ENCODE data around the gene ERVK3-1. TPM values are rescaled to one million over a fixed set of nuclear protein-coding genes. Genes with fewer than 3 reads are reported as not detected.

The ERVK3-1 gene
- total RNA-seq, 6 donors from 2014 or later: 24.3 to 50.5 (median 37.0) TPM

DNA sequence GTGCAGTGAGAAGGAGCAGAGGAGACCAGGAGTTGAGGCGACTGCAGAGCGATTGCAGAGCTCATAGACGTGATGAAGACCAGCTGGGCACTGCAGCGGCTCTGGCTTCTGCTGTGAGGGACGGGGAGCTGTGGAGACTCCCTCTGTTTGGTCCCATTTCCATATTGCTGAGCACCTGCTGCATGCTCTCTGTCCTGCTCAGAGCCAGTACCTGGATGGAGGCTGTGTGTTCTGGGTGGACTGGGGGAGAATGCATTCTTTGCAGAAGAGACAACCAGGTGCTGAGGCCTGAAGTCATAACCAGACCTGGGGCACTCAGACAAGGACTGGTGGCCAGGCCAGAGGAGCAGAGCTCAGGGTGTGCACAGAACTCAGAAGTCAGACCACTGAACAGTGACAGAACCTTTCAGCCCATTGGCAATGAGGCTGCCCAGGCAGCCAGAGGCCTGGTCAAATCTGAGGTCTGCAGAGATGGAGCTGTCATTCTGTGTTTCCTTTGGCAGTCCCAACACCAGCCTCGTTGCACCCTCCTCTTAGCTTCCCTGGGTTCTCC, 49.4 kb downstream of the ERVK3-1 start:
- no peak for ATAC-seq (ENCODE audit: low FRiP score in 2 of 2)
- Histone ChIP-seq H3K9me3 (no peaks in the 10 kb centered on the region), H3K36me3 (peaks cover 0 to 11% (median 0%) of the 10 kb centered on the region in 4 donors), H3K27ac (no peak overlapping the region), H3K4me1 (peaks cover 7 to 29% (median 19%) of the 10 kb centered on the region in 4 donors), H3K27me3 (peaks cover 0 to 19% (median 4%) of the 10 kb centered on the region in 4 donors), H3K4me3 (no peak overlapping the region)
- no peak for TF ChIP-seq CTCF (IDR thresholded peaks at IDR 0.05)
- 86 to 90% methylated on average over 5 to 6 of the region's 6 CpGs for WGBS, 2 donors
- no peak for DNase-seq

DNA sequence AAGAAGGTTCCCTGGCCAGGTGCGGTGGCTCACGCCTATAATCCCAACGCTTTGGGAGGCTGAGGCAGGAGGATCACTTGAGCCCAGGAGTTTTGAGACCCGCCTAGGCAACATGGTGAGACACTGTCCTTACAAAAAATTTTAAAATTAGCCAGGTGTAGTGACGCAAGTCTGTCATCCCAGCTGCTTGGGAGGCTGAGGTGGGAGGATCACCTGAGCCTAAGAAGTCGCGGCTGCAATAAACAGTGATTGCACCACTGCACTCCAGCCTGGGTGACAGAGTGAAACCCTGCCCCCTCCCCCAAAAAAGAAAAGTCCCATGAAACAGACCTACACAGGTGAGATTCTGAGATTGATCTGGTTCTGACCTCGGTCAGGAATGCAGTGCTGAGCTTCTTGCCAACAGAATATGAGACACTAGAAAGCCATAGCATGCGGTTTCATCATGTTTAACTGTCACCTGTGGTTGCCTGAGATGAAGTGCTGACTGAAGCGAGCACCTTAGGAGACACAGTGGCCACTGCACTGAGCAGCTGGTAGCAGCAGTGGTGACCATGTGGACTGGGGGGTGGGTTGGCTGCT, 50.1 kb downstream of the ERVK3-1 start:
- no peak overlapping the region for H3K4me3 ChIP-seq
- H3K27ac ChIP-seq: no peak overlapping the region
- DNase-seq (no peak), ATAC-seq (ENCODE audit: low FRiP score in 2 of 2) (no peak)
- TF ChIP-seq EP300 (IDR thresholded peaks at IDR 0.05) (no peak), POLR2AphosphoS5 (IDR thresholded peaks at IDR 0.05) (no peak), POLR2A (IDR thresholded peaks at IDR 0.05) (no peak), CTCF (IDR thresholded peaks at IDR 0.05) (no peak)
- WGBS, 2 donors: 91 to 98% methylated on average over 9 to 10 of the region's 10 CpGs
- H3K4me1 ChIP-seq: peaks cover 2 to 24% (median 15%) of the 10 kb centered on the region in 4 donors
- H3K27me3 ChIP-seq: peaks cover 0 to 14% (median 4%) of the 10 kb centered on the region in 4 donors
- no peaks in the 10 kb centered on the region for H3K9me3 ChIP-seq
- H3K36me3 ChIP-seq: peaks cover 0 to 7% (median 0%) of the 10 kb centered on the region in 4 donors

DNA sequence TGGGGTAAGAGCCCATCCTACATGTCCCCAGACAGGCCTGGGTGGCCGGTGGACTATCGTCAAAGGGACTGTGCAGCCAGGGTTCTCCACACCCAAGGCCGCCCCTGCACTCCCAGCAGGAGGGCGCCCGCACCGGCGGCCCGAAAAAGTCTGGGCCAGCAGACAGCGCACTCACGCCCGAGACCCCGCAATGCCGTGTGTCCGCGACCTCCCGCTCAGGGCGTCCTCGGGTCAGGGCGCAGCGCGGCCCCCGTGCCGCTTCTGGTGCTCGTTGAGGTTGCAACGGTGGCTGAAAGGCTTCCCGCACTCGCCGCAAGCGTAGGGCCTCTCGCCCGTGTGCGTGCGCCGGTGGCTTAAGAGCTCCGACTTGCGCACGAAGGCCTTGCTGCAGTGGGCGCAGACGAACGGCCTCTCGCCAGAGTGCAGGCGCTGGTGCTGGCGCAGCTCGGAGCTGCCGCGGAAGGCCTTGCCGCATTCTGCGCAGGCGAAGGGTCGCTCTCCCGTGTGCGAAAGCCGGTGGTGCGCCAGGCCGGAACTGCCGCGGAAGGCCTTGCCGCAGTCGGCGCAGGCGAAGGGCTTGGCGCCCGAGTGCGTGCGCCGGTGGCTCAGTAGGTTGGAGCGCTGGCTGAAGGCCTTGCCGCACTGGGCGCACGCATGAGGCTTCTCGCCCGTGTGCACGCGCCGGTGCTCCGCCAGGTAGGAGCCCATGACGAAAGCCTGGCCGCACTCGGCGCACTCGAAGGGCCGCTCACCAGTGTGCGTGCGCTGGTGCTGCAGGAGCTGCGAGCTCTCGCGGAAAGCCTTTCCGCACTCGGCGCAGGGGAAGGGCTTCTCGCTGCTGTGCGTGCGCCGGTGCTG, 51.0 kb downstream of the ERVK3-1 start:
- peak in 1 of 2 donors; percentile 26 for ATAC-seq (ENCODE audit: low FRiP score in 2 of 2)
- Histone ChIP-seq H3K4me3 (peak overlapping the region; percentile 32 to 43 (median 36)), H3K36me3 (no peaks in the 10 kb centered on the region), H3K27me3 (peaks cover 0 to 8% (median 4%) of the 10 kb centered on the region in 4 donors), H3K9me3 (no peaks in the 10 kb centered on the region), H3K4me1 (peaks cover 0 to 19% (median 11%) of the 10 kb centered on the region in 4 donors), H3K27ac (no peak overlapping the region)
- no peak for TF ChIP-seq EP300 (IDR thresholded peaks at IDR 0.05)
- TF ChIP-seq CTCF (IDR thresholded peaks at IDR 0.05): no peak
- no peak for TF ChIP-seq POLR2A (IDR thresholded peaks at IDR 0.05)
- DNase-seq: peak in 1 of 2 donors; percentile 84
- WGBS, 2 donors: 30 to 36% methylated on average over 38 to 55 of the region's 94 CpGs

GRCh38 chr19:58356766-58357480, 51.7 kb downstream of the ERVK3-1 start:
- Histone ChIP-seq H3K36me3 (no peaks in the 10 kb centered on the region), H3K27ac (no peak overlapping the region), H3K9me3 (no peaks in the 10 kb centered on the region), H3K4me3 (peak overlapping the region; percentile 32 to 43 (median 36)), H3K27me3 (peaks cover 0 to 8% (median 4%) of the 10 kb centered on the region in 4 donors), H3K4me1 (peaks cover 5 to 26% (median 19%) of the 10 kb centered on the region in 4 donors)
- ATAC-seq (ENCODE audit: low FRiP score in 2 of 2) (no peak), DNase-seq (peak in 1 of 2 donors; percentile 83)
- 56 to 76% methylated on average over 15 to 57 of the region's 75 CpGs for WGBS, 2 donors
- TF ChIP-seq POLR2AphosphoS5 (IDR thresholded peaks at IDR 0.05) (no peak), EP300 (IDR thresholded peaks at IDR 0.05) (no peak), POLR2A (IDR thresholded peaks at IDR 0.05) (no peak), CTCF (IDR thresholded peaks at IDR 0.05) (no peak)
